HG03378 (cell line): ENCODE measurements around the gene STMND1.

ENCODE experiments used
- ATAC-seq: cut with Tn5 transposase; IDR thresholded peaks from one replicate; pipeline ENCODE4 v1.9.1; 2021; ENCODE audit warnings: mild to moderate bottlenecking, moderate library complexity; ENCODE audit not compliant: unreplicated experiment

STMND1 gene

GRCh38 chr6:17157617-17158016, 55.8 kb downstream of the STMND1 start:
- ATAC-seq, result no peak

- no peak for ATAC-seq
Measured at GRCh38 chr6:17159240-17159639, 57.4 kb downstream of the STMND1 start.

- no peak for ATAC-seq
Measured at GRCh38 chr6:17161076-17161475, 59.2 kb downstream of the STMND1 start.

GRCh38 chr6:17165383-17165782, 63.5 kb downstream of the STMND1 start:
- ATAC-seq, result no peak

- ATAC-seq, result no peak
Measured at GRCh38 chr6:17167327-17167979, 65.6 kb downstream of the STMND1 start.

GRCh38 chr6:17169291-17169690, 67.4 kb downstream of the STMND1 start:
- no peak for ATAC-seq

GRCh38 chr6:17169711-17170110, 67.9 kb downstream of the STMND1 start:
- ATAC-seq, result no peak

- ATAC-seq, result no peak
Measured at GRCh38 chr6:17172836-17173470, 71.1 kb downstream of the STMND1 start.

- no peak for ATAC-seq
Measured at GRCh38 chr6:17178326-17178725, 76.5 kb downstream of the STMND1 start.

- ATAC-seq, result no peak
Measured at GRCh38 chr6:17178754-17179529, 77.1 kb downstream of the STMND1 start.

GRCh38 chr6:17179530-17180073, 77.8 kb downstream of the STMND1 start:
- ATAC-seq, result no peak
